A549 (cell line): ENCODE results near the gene LAMC3. TPM values are rescaled to one million over a fixed set of nuclear protein-coding genes. Genes with fewer than 3 reads are reported as not detected.

Experiments
- ATAC-seq, 2 experiments: fragments of 200-7000 bp in 1 of 2; fragments of >200 bp in 1 of 2; cut with Nextera tagmentation in 1 of 2; cut with Tn5 transposase in 1 of 2; 3 replicates each; pipeline versions ENCODE4 v1.8.0 to v1.9.1; 2018 to 2020; ENCODE audit warnings: mild to moderate bottlenecking in 1 of 2, moderate library complexity in 1 of 2
- CTCF ChIA-PET: fragments of 300-600 bp; sonication (Branson Sonifier 250); formaldehyde crosslinking; extraction: SDS; loops from one replicate; lab custom pipeline; 2021; ENCODE audit warnings: antibody characterized with exemption, inconsistent platforms; lab: Yijun Ruan, JAX
- POLR2A ChIA-PET: fragments of 350-600 bp; formaldehyde crosslinking; extraction: SDS; loops from one replicate; lab custom pipeline; 2021; ENCODE audit warnings: antibody characterized with exemption, inconsistent platforms; lab: Yijun Ruan, JAX
- DNase-seq, 2 experiments: peaks; one replicate each; pipeline versions ENCODE4 v3.0.0 to v3.0.0-alpha.2; 2011 to 2016; ENCODE audit warnings: low read depth in 1 of 2, low spot score in 1 of 2
- FAIRE-seq: peaks from 2 replicates; lab custom pipeline; 2011; peaks lifted over from hg19 to GRCh38; lab: Jason Lieb, UNC
- H3K27ac ChIP-seq, 2 experiments: fragments of >200 bp; sonication (Bioruptor Twin); formaldehyde crosslinking; 3 replicates each; pipeline ENCODE4 v1.5.1; 2016 to 2017
- H3K4me1 ChIP-seq: fragments of >200 bp; sonication (Bioruptor Twin); formaldehyde crosslinking; 3 replicates; pipeline ENCODE4 v1.6.1; 2016
- H3K4me2 ChIP-seq: fragments of >200 bp; sonication (Bioruptor Twin); formaldehyde crosslinking; 3 replicates; pipeline ENCODE4 v1.6.1; 2016
- H3K4me3 ChIP-seq: fragments of >200 bp; sonication (Bioruptor Twin); formaldehyde crosslinking; 3 replicates; pipeline ENCODE4 v1.5.1; 2016
- H3K9me3 ChIP-seq: fragments of >200 bp; sonication (Bioruptor Twin); formaldehyde crosslinking; 3 replicates; pipeline ENCODE4 v1.6.1; 2016
- BHLHE40 ChIP-seq: IDR thresholded peaks from 2 replicates; pipeline ENCODE4 v1.6.1; 2012; ENCODE audit warnings: low read depth, low read length, inconsistent platforms
- EP300 ChIP-seq, 2 experiments: fragments of >200 bp; sonication (Bioruptor Twin); formaldehyde crosslinking; IDR thresholded peaks; 2 replicates in 1 of 2; 3 replicates in 1 of 2; pipeline ENCODE4 v1.6.1; 2016 to 2017
- ESRRA ChIP-seq: fragments of 150-350 bp; IDR thresholded peaks from 2 replicates; pipeline ENCODE4 v1.6.1; 2014; ENCODE audit warnings: mild to moderate bottlenecking, low read length, borderline replicate concordance
- GATA3 ChIP-seq: IDR thresholded peaks from 2 replicates; pipeline ENCODE4 v1.6.1; 2012; ENCODE audit warnings: borderline replicate concordance
- HEYL ChIP-seq: fragments of 250-450 bp; sonication (Bioruptor Pico); IDR thresholded peaks from 2 replicates; pipeline ENCODE4 v1.8.0; 2021; ENCODE audit warnings: mild to moderate bottlenecking, moderate library complexity
- MAFK ChIP-seq: fragments of 450-650 bp; IDR thresholded peaks from 2 replicates; pipeline ENCODE4 v1.6.1; 2014; ENCODE audit not compliant: partially characterized antibody
- MYC ChIP-seq: IDR thresholded peaks from 2 replicates; pipeline ENCODE4 v1.6.1; 2012; ENCODE audit warnings: mild to moderate bottlenecking, inconsistent platforms, low read length, improper control_type of control experiment, borderline replicate concordance
- PHF8 ChIP-seq: fragments of 200-600 bp; sonication (generic); IDR thresholded peaks from 2 replicates; pipeline ENCODE4 v1.6.1; 2016; ENCODE audit warnings: low read depth, mild to moderate bottlenecking, antibody characterized with exemption, moderate library complexity, borderline replicate concordance
- POLR2A ChIP-seq: IDR thresholded peaks from 2 replicates; pipeline ENCODE4 v1.6.1; 2012; ENCODE audit warnings: mild to moderate bottlenecking, low read length
- RAD21 ChIP-seq, 2 experiments: fragments of >200 bp in 1 of 2; sonication (Bioruptor Twin) in 1 of 2; formaldehyde crosslinking in 1 of 2; IDR thresholded peaks in 1 of 2; conservative IDR thresholded peaks in 1 of 2; 2 replicates in 1 of 2; 3 replicates in 1 of 2; pipeline ENCODE4 v1.6.1; 2012 to 2018; ENCODE audit warnings: inconsistent platforms in 1 of 2
- RARB ChIP-seq: fragments of 250-450 bp; sonication (Bioruptor Pico); IDR thresholded peaks from 2 replicates; pipeline ENCODE4 v1.8.0; 2021; ENCODE audit warnings: mild to moderate bottlenecking, moderate library complexity
- RCOR1 ChIP-seq: fragments of 150-350 bp; IDR thresholded peaks from 2 replicates; pipeline ENCODE4 v1.6.1; 2014; ENCODE audit warnings: antibody characterized with exemption, low read length, low read depth
- RNF2 ChIP-seq: fragments of 200-600 bp; sonication (generic); IDR thresholded peaks from 2 replicates; pipeline ENCODE4 v1.6.1; 2016; ENCODE audit warnings: low read depth, mild to moderate bottlenecking, antibody characterized with exemption, moderate library complexity, borderline replicate concordance
- TFCP2L1 ChIP-seq: fragments of 250-450 bp; sonication (Bioruptor Pico); IDR thresholded peaks from 2 replicates; pipeline ENCODE4 v1.5.0; 2021; ENCODE audit warnings: mild to moderate bottlenecking
- ZFP36 ChIP-seq: fragments of 450-650 bp; IDR thresholded peaks from 2 replicates; pipeline ENCODE4 v1.6.1; 2014; ENCODE audit warnings: borderline replicate concordance; ENCODE audit not compliant: partially characterized antibody
- ZSCAN20 ChIP-seq: fragments of 250-450 bp; sonication (Bioruptor Pico); IDR thresholded peaks from 2 replicates; pipeline ENCODE4 v1.8.0; 2022; ENCODE audit warnings: mild to moderate bottlenecking, moderate library complexity
- WGBS: methylation state at CpG from one replicate; pipeline ENCODE4 v1.1.6; 2017; ENCODE audit errors: missing lambda C conversion rate; 5-methylcytosine and 5-hydroxymethylcytosine counted together
- polyA plus RNA-seq, 4 experiments: library from polyadenylated mRNA; depleted of rRNA in 3 of 4; stranded (reverse); fragments of >200 nt; fragmentation: RNase III in 1 of 4; extraction: RNeasy Plus Mini Kit Qiagen cat#74134 plus additional on column Dnase treatment in 1 of 4; gene quantifications; 2 replicates in 3 of 4; 3 replicates in 1 of 4; pipeline ENCODE4 v1.2.3, GENCODE V29; 2011 to 2017
- TF ChIP-seq, protein P1 (sequence below): fragments of >200 bp; sonication (Bioruptor Twin); formaldehyde crosslinking; IDR thresholded peaks from 2 replicates; pipeline ENCODE4 v1.6.1; 2016
- TF ChIP-seq, protein P2 (sequence below): fragments of 250-450 bp; sonication (Bioruptor Pico); IDR thresholded peaks from 2 replicates; pipeline ENCODE4 v1.5.0; 2020; ENCODE audit warnings: low read depth, mild to moderate bottlenecking, moderate library complexity
- TF ChIP-seq, protein P3 (sequence below): IDR thresholded peaks from 2 replicates; pipeline ENCODE4 v1.6.1; 2012; ENCODE audit warnings: low read depth, borderline replicate concordance
- TF ChIP-seq, protein P4 (sequence below): fragments of 200-600 bp; sonication (generic); IDR thresholded peaks from 2 replicates; pipeline ENCODE4 v1.6.1; 2016; ENCODE audit warnings: antibody characterized with exemption, mild to moderate bottlenecking, moderate library complexity

Gene LAMC3
- polyA plus RNA-seq, 2 of the 4 experiments (the other 2 are of a cell fraction), result 1.0 to 1.5 TPM

DNA sequence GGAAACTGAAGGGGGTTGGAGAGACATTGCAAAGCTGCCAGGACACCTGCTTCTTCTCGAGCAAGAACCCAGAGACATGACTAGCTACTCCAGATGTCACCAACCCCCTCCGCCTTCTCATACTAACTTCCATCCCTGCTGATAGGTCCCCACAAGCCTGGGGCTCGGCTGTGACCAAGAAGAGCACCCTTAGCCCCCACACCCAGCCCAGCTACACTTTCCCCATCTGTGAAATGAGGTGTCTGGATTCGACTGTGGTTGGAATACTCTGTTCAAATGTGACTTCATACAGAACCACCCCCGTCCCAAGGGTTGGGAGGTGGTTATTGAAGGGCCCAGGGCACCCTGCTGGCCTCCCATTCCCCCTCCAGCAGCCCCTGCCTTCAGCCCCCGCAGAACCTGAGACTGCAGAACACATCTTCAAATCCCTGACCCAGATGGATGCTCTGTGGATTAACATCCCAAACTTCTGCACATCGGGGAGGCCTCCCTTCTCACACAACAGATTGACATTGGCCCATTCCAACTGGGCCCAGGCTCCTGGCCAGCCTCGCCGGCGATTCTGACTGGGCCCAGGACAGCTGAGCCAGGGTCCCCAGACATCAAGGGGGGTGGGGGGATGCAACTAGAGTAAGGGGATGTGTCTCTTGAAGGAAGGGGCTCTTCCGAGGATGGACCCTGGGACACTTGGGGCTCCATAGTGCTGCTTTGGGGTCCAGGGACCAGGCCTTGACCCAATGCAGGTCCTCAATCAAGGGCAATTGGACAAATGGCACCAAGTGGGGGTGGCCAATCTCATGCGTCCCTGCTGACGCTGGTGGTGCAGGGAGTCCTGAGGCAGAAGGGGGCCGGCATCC is 48.2 kb upstream of the LAMC3 start:
- H3K4me2 ChIP-seq, result no peak overlapping the region
- POLR2A ChIA-PET, result no interaction called here
- DNase-seq, result no peak
- no peak for FAIRE-seq
- WGBS, result 67% methylated on average over 10 of the region's 14 CpGs
- CTCF ChIA-PET, result interaction anchor here (0.8 to 2.7 kb wide), 5 partner anchors 9 to 86 kb away, joined by 3 to 14 read pairs (median 12); no protein-coding TSS in a partner anchor
- ATAC-seq, result no peak
- TF ChIP-seq, protein P1, sequence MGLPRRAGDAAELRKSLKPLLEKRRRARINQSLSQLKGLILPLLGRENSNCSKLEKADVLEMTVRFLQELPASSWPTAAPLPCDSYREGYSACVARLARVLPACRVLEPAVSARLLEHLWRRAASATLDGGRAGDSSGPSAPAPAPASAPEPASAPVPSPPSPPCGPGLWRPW, result no peak
- TF ChIP-seq MYC (no peak), ESRRA (no peak), HEYL (CRISPR knock-in tag) (no peak), PHF8 (no peak), ZFP36 (no peak), GATA3 (no peak), RNF2 (no peak)
- TF ChIP-seq, protein P2, sequence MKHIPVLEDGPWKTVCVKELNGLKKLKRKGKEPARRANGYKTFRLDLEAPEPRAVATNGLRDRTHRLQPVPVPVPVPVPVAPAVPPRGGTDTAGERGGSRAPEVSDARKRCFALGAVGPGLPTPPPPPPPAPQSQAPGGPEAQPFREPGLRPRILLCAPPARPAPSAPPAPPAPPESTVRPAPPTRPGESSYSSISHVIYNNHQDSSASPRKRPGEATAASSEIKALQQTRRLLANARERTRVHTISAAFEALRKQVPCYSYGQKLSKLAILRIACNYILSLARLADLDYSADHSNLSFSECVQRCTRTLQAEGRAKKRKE (CRISPR knock-in tag), result no peak
- TF ChIP-seq, all 56 proteins: peak for 0
- peak overlapping the region; percentile 83 to 90; a peak in 4 of 6 replicates for H3K27ac ChIP-seq
- H3K9me3 ChIP-seq, result peaks cover 14% of the 10 kb centered on the region; the same call in 2 of the 3 replicates
- peaks cover 16% of the 10 kb centered on the region for H3K4me1 ChIP-seq
- H3K4me3 ChIP-seq, result no peak overlapping the region

DNA sequence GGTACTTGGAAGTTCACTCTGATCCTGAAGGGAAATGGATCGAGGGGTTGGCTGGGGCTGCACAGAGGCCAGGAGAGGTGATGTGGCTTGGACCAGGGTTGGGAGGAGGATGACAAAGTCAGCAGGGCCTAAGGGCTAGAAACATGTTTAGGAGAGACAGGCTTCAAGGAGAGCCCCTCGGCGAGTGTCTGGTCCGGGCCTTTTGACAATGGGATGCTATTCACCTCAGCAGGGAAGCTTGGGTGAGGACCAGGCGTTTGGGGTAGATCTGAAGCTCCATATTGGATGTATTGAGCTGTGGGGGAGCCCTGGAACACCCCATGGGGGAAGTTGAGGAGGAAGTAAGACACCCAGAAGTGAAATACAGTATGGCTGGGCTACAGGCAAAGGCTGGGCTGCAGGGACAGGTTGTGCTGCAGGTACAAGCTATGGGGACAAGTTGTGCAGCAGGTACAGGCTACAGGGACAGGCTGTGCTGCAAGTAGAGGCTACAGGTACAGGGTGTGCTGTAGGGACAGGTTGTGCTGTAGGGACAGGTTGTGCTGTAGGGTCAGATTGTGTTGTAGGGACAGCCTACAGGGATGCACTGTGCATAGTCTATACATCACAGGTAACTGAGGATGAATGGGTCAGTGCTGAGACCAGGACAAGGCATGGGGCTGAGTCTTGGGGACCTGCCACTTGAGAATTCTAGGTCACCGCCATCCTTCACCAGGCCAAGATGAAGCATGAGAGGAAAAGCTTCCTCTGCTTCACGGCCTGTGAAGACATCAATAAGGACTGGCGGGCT is 47.3 kb upstream of the LAMC3 start:
- peak; percentile 25 to 38; a peak in 4 of 6 replicates for ATAC-seq
- WGBS, result 95% methylated on average over 8 of the region's 8 CpGs
- ChIA-PET CTCF (interaction anchor here (0.8 to 5.3 kb wide), 9 partner anchors 8 to 260 kb away, joined by 3 to 28 read pairs (median 4); no protein-coding TSS in a partner anchor), POLR2A (interaction anchor here (1.4 kb wide), 1 partner anchor 34 kb away, joined by 3 read pairs; no protein-coding TSS in a partner anchor)
- no peak for DNase-seq
- peaks cover 14% of the 10 kb centered on the region; the same call in 2 of the 3 replicates for H3K9me3 ChIP-seq
- H3K4me3 ChIP-seq, result no peak overlapping the region
- peaks cover 16% of the 10 kb centered on the region for H3K4me1 ChIP-seq
- peak overlapping the region; percentile 70 for H3K4me2 ChIP-seq
- peak overlapping the region; percentile 83 to 90 for H3K27ac ChIP-seq
- TF ChIP-seq ESRRA, result no peak
- TF ChIP-seq RAD21 (conservative IDR thresholded peaks at IDR 0.05 in 1 of 2, IDR thresholded peaks at IDR 0.05 in 1 of 2), result no peak
- no peak for TF ChIP-seq RARB (CRISPR knock-in tag)
- no peak for TF ChIP-seq TFCP2L1 (CRISPR knock-in tag)
- no peak for TF ChIP-seq PHF8
- TF ChIP-seq MAFK, result no peak
- TF ChIP-seq, protein P3, sequence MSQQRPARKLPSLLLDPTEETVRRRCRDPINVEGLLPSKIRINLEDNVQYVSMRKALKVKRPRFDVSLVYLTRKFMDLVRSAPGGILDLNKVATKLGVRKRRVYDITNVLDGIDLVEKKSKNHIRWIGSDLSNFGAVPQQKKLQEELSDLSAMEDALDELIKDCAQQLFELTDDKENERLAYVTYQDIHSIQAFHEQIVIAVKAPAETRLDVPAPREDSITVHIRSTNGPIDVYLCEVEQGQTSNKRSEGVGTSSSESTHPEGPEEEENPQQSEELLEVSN, result no peak
- TF ChIP-seq, protein P4, sequence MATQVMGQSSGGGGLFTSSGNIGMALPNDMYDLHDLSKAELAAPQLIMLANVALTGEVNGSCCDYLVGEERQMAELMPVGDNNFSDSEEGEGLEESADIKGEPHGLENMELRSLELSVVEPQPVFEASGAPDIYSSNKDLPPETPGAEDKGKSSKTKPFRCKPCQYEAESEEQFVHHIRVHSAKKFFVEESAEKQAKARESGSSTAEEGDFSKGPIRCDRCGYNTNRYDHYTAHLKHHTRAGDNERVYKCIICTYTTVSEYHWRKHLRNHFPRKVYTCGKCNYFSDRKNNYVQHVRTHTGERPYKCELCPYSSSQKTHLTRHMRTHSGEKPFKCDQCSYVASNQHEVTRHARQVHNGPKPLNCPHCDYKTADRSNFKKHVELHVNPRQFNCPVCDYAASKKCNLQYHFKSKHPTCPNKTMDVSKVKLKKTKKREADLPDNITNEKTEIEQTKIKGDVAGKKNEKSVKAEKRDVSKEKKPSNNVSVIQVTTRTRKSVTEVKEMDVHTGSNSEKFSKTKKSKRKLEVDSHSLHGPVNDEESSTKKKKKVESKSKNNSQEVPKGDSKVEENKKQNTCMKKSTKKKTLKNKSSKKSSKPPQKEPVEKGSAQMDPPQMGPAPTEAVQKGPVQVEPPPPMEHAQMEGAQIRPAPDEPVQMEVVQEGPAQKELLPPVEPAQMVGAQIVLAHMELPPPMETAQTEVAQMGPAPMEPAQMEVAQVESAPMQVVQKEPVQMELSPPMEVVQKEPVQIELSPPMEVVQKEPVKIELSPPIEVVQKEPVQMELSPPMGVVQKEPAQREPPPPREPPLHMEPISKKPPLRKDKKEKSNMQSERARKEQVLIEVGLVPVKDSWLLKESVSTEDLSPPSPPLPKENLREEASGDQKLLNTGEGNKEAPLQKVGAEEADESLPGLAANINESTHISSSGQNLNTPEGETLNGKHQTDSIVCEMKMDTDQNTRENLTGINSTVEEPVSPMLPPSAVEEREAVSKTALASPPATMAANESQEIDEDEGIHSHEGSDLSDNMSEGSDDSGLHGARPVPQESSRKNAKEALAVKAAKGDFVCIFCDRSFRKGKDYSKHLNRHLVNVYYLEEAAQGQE, result no peak
- no peak for TF ChIP-seq EP300 (IDR thresholded peaks at IDR 0.05)
- no peak for TF ChIP-seq POLR2A
- no peak for TF ChIP-seq BHLHE40
- no peak for TF ChIP-seq RCOR1
- no peak for TF ChIP-seq ZSCAN20
- FAIRE-seq, result no peak
